ENCODE measurements around the gene ZNF816.
"Not testable (repeated sequence)": the region's sequence is repeated elsewhere in the genome, so short reads cannot be mapped to it uniquely, and the experiment has no call there.

ZNF816 gene

DNA sequence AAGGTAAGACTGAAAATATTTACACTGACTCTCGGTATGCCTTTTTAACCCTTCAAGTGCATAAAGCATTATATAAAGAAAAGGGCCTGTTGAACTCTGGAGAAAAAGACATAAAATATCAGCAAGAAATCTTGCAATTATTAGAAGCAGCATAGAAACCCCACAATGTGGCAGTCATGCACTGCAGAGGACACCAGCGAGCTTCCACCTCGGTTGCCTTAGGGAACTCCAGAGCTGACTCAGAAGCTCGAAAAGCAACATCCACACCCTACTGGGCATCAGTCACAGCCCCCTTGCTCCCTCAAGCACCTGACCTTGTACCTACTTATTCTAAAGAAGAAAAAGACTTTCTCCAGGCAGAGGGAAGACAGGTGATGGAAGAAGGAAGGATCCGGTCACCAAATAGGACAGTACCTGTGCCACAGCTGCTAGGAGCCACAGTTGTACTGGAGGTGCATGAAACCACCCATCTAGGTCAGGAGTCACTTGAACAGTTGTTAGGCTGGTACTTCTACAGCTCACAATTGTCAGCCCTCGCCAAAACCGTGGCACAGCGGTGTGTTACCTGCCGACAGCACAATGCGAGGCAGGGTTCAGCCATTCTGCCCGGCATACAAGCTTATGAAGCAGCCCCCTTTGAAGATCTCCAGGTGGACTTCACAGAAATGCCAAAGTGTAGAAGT, 2.9 kb downstream of the ZNF816 start:
- DNase-seq, result no peak

DNA sequence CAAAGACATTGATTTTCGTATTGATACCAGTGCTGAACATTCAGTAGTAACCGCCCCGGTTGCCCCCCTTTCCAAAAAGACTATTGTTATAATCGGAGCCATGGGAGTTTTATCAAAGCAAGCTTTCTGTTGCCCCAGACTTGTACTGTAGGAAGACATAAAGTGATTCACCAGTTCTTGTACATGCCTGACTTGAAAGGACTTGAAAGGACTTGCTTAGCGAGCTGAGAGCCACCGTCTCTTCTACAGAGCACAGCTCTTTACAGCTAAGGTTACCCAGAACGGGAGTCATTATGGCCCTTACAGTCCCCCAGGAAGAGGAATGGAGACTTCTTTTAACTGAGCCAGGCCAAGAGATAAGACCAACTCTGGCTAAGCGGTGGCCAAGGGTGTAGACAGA, 5.1 kb downstream of the ZNF816 start:
- no peak for DNase-seq

DNA sequence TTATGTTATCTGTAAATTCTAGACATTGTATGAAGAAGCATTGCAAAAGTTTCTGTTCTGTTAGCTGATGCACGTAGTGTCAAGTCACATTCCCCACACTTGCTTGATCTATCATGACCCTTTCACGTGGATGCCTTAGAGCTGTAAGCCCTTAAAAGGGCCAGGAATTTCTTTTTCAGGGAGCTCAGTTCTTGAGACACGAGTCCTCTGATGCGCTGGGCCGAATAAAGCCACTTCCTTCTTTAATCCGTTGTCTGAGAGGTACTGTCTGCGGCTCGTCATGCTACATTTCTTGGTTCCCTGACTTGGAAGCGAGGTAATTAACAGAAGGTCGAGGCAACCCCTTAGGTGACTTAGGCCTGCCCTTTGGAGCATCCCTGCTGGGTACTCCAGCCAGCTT, 5.8 kb downstream of the ZNF816 start:
- no peak for DNase-seq

DNA sequence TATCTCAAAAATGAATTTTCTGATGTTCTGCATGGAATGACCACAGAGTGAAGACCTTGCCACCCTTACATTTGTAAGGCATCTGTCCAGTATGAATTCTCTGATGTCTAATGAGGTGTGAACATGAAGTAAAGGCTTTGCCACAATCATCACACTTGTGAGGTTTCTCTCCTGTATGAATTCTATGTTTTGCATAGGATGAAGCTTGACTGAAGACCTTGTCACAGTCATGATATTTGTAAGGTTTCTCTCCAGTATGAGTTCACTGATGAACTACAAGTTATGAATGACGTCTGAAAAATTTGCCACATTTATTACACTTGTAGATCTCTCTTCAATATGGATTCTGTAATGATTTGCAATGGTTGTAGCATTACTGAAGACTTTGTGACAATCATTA, 13.3 kb downstream of the ZNF816 start:
- DNase-seq, result no peak

DNA sequence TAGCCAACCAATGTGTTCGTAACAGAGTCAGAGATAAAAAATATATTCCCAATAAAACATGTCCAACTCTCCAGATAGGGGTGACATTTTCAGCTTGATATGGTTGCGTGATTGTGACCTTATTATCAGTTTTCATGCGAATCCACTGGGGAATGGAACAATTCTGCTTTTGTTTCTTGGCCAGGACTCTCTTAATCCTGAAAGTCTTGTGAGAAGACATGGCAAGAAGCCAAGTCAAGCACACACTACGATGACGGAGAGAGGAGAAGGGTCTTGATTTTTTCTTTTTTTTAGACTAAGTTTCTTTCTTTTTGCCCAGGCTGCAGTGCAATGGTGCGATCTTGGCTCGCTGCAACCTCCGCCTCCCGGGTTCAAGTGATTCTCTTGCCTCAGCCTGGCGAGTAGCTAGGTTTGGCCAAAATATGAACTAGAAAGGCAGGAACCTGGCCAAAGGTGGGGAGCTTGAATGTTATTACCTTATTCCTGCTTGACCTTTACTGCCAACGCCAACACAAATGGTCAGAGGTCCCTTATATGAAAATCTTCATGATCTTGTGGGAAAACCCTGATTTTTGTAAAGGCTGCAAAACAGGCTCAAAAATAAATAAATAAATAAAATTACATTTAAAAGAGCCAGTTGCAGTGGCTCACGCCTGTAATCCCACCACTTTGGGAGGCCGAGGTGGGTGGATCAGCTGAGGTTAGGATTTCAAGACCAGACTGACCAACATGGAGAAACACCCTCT, 14.5 kb downstream of the ZNF816 start:
- DNase-seq, result no peak

DNA sequence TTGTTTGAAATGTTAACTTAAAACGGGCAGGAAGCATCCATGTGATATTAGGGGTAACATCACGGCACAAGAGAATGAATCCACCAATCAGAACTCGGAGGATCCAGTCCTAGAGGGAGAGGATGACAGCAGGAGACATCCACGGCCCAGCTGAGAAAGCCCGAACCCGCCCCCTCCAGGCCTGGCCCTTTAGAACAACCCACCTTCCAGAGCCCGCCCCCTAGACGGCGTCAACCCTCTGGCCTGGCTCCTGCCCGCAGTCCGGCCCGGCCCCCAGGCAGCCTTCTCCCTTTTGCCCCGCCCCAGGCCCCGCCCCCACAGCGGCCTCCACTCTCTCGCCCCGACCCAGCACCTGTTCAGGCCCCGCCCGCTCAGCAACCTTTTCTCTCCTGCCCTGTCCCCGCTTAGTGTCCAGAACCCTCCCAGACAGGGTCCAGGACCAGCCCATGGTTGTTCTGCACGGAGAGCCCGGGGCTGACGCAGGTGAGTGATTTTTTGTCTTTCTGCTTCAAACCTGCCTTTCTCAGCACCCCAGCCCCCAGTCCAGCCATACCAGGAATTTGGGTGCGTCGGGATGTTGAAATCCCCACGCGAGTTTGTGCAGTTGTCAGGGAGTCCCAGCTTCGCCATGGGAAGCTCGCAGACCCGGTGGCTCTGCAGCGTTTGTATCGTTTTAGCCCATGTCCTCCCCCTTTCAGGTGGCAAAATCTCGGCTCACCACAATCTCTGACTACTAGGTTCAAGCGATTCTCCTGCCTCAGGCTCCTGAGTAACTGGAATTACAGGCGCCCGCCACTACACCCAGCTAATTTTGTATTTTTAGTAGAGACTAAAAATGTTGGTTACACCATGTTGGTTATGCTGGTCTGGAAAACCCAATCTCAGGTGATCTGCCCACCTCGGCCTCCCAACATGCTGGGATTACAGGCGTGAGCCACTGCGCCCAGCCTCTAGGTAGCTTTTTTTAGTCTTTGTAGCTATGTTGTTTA, 16.1 kb downstream of the ZNF816 start:
- DNase-seq, result no peak

DNA sequence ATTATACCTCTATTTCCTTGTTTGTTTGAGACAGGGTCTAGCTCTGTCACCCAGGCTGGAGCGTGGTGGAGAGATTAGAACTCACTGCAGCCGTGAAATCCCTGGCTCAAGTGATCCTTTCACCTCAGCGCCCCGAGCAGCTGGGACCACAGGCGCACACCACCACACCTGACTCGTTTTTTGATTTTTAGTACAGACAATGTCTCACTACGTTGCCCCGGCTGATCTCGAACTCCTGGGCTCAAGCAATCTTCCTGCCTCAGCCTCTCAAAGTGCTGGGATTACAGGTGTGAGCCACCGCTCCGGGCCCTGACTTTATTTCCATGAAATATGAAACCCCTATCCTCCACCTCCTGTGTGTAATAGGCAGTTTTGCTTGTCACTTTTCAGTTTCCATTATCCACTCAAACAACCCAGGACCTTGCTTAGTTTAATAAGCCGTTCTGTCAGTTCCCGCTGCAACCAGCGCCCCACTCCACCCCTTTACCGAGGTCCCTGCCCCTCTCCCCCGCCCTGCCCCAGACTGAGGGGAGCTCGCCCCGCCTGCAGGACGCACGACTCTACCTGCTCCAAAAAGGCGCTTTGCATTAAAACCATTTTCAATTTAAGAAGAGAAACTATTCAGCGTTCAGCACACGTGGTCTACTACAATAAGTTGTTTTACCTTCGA, 16.9 kb downstream of the ZNF816 start:
- DNase-seq, result no peak

DNA sequence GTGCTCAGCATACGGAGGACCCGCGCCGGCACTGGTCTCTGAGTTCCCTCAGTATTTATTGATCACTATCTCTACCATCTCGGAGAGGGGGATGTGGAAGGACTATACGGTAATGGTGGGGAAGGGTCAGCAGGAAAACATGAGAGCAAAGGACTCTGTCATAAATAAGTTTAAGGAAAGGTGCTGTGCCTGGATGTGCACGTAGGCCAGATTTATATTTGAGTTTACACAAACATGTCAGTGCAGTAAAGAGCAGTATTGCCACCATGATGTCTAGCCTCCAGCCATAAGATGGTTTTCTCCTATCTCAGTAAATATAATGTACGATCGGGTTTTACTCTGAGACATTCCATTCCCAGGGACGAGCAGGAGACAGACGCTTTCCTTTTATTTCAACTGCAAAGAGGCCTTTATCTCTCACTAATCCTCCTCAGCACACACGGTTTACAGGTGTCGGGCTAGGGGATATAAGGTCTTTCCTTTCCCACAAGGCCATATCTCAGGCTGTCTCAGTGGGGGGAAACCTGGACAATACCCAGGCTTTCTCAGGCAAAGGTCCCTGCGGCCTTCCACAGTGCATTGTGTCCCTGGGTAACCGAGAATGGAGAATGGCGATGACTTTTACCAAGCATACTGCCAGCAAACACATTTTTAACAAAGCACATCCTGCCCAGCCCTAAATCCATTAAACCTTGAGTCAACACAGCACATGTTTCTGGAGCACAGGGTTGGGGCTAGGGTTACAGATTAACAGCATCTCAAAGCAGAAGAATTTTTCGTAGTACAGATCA, 17.8 kb downstream of the ZNF816 start:
- DNase-seq, result not testable (repeated sequence)

DNA sequence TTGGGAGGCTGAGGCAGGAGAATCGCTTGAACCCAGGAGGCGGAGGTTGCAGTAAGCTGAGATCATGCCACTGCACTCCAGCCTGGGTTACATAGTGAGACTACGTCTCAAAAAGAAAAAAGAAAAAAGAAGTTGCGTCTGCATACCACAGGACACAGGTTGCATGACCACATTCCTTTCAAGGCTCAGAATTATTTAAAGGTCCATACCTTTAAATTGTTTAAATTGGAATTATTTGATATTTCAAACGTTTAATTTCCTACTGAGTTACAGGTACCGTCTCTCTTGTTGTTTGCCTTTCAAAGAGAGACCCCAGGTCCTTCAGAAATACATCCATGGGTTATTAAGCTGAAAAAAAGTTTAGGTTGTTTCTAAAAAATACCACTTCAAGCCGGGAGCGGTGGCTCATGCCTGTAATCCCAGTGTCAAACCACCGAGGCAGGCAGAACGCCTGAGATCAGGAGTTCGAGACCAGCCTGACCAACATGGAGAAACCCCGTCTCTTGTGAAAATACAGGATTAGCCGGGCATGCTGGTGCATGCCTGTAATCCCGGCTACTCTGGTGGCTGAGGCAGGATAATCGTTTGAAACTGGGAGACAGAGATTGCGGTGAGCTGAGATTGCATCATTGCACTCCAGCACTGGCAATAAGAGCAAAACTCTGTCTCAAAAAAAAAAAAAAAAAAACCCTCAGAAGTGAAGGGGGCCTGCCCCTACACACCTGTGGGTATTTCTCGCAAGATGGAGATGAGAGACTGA, 18.6 kb downstream of the ZNF816 start:
- no peak for DNase-seq

DNA sequence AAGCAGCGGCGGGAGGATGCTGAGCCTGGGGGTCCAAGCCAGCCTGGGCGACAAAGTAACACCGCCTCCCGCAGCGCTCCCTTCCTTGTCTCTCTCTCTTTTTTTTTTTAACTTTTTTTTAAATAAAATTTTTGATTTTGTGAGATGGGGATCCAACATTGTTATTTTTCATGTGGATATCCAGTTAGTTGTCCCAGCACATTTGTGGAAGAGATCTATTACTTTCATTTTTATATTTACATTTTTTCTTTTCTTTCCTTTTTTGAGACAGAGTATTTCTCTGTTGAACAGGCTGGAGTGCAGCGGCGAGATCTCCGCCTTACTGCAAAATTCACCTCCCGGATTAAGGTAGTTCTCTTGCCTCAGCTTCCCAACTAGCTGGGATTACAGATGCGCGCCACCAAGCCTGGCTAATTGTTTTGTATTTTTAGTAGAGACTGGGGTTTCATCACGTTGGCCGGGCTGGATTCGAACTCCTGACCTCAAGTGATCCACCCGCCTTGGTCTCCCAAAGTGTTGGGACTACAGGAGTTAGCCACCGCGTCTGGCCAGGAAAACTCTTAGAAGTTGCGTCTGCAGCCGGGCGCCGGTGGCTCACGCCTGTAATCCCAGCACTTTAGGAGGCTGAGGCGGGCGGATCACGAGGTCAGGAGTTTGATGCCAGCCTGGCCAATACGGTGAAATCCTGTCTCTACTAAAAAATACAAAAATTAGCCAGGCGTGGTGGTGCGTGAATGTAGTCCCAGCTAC, 19.4 kb downstream of the ZNF816 start:
- DNase-seq, result no peak

DNA sequence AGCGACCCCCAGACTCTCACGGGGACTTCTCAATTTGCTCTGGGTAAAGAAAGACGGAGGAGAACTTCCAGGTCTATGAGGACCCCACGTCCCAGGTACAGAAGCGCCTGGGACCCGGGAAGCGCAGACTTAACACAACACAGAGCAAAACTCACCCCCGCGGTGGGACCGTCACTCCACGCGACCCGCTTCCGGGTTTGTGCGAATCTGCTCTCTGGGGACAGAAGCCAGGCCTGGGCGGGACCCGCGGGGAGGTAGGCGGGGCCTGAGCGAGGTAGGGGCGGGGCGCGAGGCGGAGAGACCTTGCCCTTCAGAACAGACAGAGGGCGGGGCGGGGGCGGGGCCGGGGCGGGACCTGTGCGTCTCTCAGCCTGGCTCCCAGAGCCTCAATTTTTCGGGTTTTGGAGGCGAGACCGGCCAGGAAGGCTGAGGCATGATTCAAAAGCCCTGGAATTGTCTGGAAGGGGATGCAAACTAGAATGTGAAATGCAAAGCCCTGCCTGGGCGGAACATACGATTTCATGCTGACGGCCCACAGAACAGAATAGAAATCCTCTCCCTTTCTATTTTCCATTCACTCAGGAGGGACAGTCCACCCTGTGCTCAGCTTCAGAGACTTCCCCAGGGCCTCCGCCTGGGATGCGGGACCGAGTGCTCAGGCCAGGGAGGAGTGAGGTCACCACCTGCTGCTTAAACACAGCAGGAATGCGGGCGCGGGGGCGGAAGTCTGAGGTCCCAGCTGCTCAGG, 20.1 kb downstream of the ZNF816 start:
- peak; percentile 47 to 58 for DNase-seq

DNA sequence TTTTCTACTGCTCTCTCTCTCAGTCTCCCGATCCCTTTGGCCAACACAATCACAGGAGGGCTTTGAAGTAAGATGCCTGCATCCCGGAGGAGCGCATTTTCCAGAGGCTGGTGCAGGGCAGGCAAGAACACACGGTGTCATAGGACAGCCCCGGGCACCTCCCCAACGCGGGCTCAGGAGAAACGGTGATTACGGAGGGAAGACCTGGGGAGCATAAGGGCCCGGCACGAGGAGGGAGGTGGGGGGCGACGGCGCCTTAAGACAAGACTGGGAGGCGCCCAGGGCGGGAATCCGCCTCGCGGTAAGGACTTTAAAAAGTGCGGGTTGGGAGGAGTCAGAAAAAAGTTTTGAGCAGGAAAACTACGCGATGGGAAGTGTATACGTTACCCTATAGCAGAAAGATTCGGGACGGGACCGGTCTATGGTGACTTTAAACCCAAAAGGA, 20.7 kb downstream of the ZNF816 start:
- DNase-seq, result no peak

DNA sequence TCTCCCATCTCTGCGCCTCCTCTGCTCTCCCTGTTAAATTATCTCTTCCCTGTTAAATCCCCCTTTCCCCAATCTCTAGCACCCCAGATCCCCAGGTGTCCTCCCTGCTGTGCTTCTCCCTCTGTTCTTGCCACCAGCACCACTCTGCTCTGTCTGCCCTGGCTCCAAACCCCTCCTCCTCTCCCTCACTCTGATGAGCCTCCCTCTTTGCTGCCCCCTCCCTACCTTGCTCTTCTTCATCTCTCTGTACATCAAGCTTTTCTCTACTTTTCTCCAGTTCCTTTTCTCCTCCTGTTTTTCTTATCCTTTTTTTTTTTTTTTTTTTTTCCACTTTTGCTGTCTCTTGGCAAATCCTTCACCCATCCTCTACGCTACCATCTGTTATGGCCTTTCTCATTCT, 21.2 kb downstream of the ZNF816 start:
- not testable (repeated sequence) for DNase-seq

DNA sequence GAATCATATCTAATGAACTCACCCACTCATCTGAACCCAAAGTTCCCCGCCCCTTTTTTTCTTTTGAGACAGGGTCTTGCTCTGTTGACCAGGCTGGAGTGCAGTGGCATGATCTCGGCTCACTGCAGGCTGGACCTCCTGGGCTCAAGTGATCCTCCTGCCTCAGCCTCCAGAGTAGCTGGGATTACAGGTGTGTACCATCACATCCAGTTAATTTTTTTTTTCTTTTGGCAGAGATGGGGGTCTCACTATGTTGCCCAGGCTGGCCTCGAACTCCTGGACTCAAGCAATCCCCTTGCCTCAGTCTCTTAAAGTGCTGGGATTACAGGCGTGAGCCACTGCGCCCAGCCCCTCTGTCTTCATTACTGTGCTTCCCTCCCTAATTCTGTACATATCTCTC, 21.8 kb downstream of the ZNF816 start:
- DNase-seq, result not testable (repeated sequence)

DNA sequence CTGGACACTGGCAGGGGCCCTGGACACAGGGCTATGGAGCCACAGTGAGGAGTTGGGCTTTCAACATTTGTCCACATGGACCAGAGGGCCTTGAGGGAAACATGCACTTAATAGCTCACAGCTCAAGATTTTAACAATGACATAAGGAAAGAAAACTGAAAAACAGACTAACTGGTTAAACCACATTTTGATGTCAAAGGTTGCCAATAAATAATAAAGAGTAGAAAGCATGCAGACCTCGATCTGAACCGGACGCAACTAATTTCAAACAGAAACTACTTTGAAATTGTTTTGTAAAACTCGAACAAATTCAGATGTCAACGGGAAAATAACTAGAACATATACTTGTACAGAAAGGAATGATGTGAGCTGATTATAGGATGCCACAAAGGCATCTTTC, 23.9 kb downstream of the ZNF816 start:
- no peak for DNase-seq

DNA sequence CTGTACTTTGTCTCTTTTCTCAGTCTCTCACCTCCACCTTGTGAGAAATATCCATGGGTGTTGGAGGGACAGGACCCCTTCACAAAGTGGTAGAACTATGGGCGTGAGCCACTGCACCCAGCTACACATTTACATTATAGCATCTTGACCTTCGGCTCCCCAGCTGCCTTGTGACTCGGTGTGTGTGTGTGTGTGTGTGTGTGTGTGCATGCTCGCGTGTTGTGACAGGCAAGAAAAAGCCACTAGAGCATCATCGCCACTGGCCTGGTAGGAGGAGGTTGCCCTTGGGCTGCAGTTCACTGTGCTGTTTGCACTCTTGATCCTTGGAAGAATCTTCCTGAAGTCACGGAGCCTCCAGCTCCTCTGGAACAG, 25.7 kb downstream of the ZNF816 start:
- DNase-seq, result no peak

DNA sequence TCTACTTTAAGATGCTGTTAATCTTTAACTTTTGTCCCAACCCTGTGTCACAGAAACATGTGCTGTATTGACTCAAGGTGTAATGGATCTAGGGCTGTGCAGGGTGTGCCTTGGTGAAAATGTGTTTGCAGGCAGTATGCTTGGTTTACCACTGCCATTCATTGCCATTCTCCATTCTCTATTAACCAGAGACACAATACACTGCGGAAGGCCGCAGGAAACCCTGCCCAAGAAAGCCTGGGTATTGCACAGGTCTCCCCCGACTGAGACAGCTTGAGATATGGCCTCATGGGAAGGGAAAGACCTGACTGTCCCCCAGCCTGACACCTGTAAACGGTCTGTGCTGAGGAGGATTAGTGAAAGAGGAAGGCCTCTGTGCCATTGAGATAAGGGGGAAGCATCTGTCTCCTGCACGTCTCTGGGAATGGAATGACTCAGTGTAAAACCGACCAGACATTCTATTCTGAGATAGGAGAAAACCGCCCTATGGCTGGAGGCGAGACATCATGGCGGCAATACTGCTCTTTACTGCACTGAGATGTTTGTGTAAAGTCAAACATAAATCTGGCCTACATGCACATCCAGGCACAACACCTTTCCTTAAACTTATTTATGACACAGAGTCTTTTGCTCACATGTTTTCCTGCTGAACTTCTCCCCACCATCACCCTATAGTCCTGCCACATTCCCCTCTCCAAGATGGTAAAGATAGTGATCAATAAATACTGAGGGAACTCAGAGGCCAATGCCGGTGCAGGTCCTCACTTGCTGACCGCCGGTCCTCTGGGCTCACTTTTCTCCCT, 26.3 kb downstream of the ZNF816 start:
- DNase-seq, result no peak

DNA sequence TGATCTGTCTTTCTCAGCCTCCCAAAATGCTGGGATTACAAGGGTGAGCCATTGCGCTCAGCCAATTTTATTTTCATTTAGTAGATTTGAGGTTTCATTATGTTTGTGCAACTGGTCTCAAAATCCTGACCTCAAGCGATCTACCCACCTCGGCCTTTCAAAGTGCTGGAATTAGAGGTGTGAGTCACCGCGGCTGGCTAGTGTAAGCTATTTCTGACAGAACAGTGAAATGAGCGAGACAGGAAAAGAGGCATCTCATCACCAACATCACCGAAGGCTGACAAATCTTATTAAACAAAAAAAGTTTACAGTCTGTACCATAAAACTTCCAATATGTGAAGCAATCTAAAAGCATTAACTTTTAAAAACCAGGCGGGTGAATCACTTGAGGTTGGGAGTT, 27.2 kb downstream of the ZNF816 start:
- no peak for DNase-seq

DNA sequence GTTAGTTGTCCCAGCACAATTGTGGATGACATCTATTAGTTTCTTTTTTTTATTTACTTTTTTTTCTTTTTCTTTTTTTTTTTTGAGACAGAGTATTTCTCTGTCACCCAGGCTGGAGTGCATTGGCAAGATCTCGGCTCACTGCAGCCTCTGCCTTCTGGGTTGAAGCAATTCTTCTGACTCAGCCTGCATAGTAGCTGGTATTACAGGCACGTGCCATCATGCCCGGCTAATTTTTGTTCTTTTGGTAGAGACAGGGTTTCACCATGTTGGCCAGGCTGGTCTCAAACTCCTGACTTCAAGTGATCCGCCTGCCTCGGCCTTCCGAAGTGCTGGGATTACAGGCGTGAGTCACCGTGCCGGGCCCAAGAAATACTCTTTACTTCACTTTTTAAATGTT, 38.0 kb downstream of the ZNF816 start:
- DNase-seq, result not testable (repeated sequence)
